Measurements from ENCODE around the gene TAS1R3.

TAS1R3 gene

GRCh38 chr1:1377540-1378205 lies 46.6 kb downstream of the TAS1R3 start:
- TF ChIP-seq ZFP30 (CRISPR knock-in tag; IDR thresholded peaks at IDR 0.05) (no peak), ZNF70 (CRISPR knock-in tag; IDR thresholded peaks at IDR 0.05) (no peak), TOX (CRISPR knock-in tag; IDR thresholded peaks at IDR 0.05; ENCODE audit: borderline replicate concordance) (no peak), ZNF565 (CRISPR knock-in tag; conservative IDR thresholded peaks at IDR 0.05; ENCODE audit: low read depth) (no peak), POU6F1 (CRISPR knock-in tag; IDR thresholded peaks at IDR 0.05; ENCODE audit: borderline replicate concordance, low read depth) (no peak)
- no peak for ATAC-seq

GRCh38 chr1:1380860-1381259 lies 49.8 kb downstream of the TAS1R3 start:
- no peak for ATAC-seq
- TF ChIP-seq PPARA (CRISPR knock-in tag; IDR thresholded peaks at IDR 0.05; ENCODE audit: borderline replicate concordance) (no peak), TOX (CRISPR knock-in tag; IDR thresholded peaks at IDR 0.05; ENCODE audit: borderline replicate concordance) (no peak), ARNTL (CRISPR knock-in tag; IDR thresholded peaks at IDR 0.05; ENCODE audit: borderline replicate concordance, low read depth) (no peak), ZNF70 (CRISPR knock-in tag; IDR thresholded peaks at IDR 0.05) (no peak), ZFP3 (CRISPR knock-in tag; IDR thresholded peaks at IDR 0.05) (no peak), SNAI2 (CRISPR knock-in tag; IDR thresholded peaks at IDR 0.05) (no peak), ZFP30 (CRISPR knock-in tag; IDR thresholded peaks at IDR 0.05) (no peak), ZNF565 (CRISPR knock-in tag; conservative IDR thresholded peaks at IDR 0.05; ENCODE audit: low read depth) (no peak), POU6F1 (CRISPR knock-in tag; IDR thresholded peaks at IDR 0.05; ENCODE audit: borderline replicate concordance, low read depth) (no peak), PATZ1 (CRISPR knock-in tag; IDR thresholded peaks at IDR 0.05; ENCODE audit: borderline replicate concordance) (no peak), CREB5 (CRISPR knock-in tag; IDR thresholded peaks at IDR 0.05; ENCODE audit: low read depth) (no peak), TSHZ2 (CRISPR knock-in tag; IDR thresholded peaks at IDR 0.05) (no peak)

- no peak for ATAC-seq
- TF ChIP-seq ZNF565 (CRISPR knock-in tag; conservative IDR thresholded peaks at IDR 0.05; ENCODE audit: low read depth) (no peak), ISL1 (CRISPR knock-in tag; IDR thresholded peaks at IDR 0.05) (no peak), ARNTL (CRISPR knock-in tag; IDR thresholded peaks at IDR 0.05; ENCODE audit: borderline replicate concordance, low read depth) (no peak), CSRNP3 (CRISPR knock-in tag; IDR thresholded peaks at IDR 0.05) (no peak), CSDC2 (CRISPR knock-in tag; IDR thresholded peaks at IDR 0.05) (no peak), PPARA (CRISPR knock-in tag; IDR thresholded peaks at IDR 0.05; ENCODE audit: borderline replicate concordance) (no peak), ZFP30 (CRISPR knock-in tag; IDR thresholded peaks at IDR 0.05) (no peak), TSHZ2 (CRISPR knock-in tag; IDR thresholded peaks at IDR 0.05) (no peak), ZFP3 (CRISPR knock-in tag; IDR thresholded peaks at IDR 0.05) (no peak), GLIS3 (CRISPR knock-in tag; IDR thresholded peaks at IDR 0.05) (no peak), OSR1 (CRISPR knock-in tag; IDR thresholded peaks at IDR 0.05) (no peak), TCF4 (CRISPR knock-in tag; IDR thresholded peaks at IDR 0.05; ENCODE audit: borderline replicate concordance) (no peak), SNAI2 (CRISPR knock-in tag; IDR thresholded peaks at IDR 0.05) (no peak), ZNF8 (CRISPR knock-in tag; IDR thresholded peaks at IDR 0.05) (no peak), CREB5 (CRISPR knock-in tag; IDR thresholded peaks at IDR 0.05; ENCODE audit: low read depth) (no peak)
Observed at GRCh38 chr1:1381294-1381693, 50.2 kb downstream of the TAS1R3 start.
